H1 (cell line): ENCODE data around the gene TMEM63C. TPM values are rescaled to one million over a fixed set of nuclear protein-coding genes. Genes with fewer than 3 reads are reported as not detected.

ENCODE experiments used
- CHD7 ChIP-seq: fragments of 300-600 bp; sonication (generic); IDR thresholded peaks from 2 replicates; pipeline ENCODE4 v1.7.1; 2012; ENCODE audit warnings: low read length, moderate library complexity, mild to moderate bottlenecking, inconsistent platforms; ENCODE audit not compliant: insufficient replicate concordance
- EZH2 ChIP-seq: fragments of 200-600 bp; sonication (generic); IDR thresholded peaks from 2 replicates; pipeline ENCODE4 v1.7.1; 2012; ENCODE audit warnings: low read depth, mild to moderate bottlenecking, moderate library complexity, low read length, inconsistent platforms; ENCODE audit not compliant: severe bottlenecking
- NRF1 ChIP-seq: IDR thresholded peaks from 2 replicates; pipeline ENCODE4 v1.6.1; 2011; ENCODE audit warnings: mild to moderate bottlenecking, low read depth, low read length, improper control_type of control experiment
- SIN3A ChIP-seq, 2 experiments: IDR thresholded peaks in 1 of 2; conservative IDR thresholded peaks in 1 of 2; 2 replicates each; pipeline ENCODE4 v1.6.1; 2011 to 2012; ENCODE audit warnings: low read length in 2 of 2, improper control_type of control experiment in 1 of 2, low read depth in 1 of 2, mild to moderate bottlenecking in 1 of 2
- polyA plus RNA-seq, 7 experiments: library from polyadenylated mRNA; depleted of rRNA in 3 of 7; stranded (reverse) in 5 of 7; unstranded in 2 of 7; fragments of >200 nt in 5 of 7; fragments of 200-250 nt in 2 of 7; gene quantifications; 1 replicate in 5 of 7; 2 replicates in 1 of 7; 4 replicates in 1 of 7; pipeline versions ENCODE4 v1.2.1 to v1.2.3, GENCODE V29; 2011 to 2013; ENCODE audit warnings: missing spikeins in 2 of 7, mixed read lengths in 2 of 7
- total RNA-seq: library from RNA; stranded (reverse); fragmentation: NEBNext Ultra II Directional; extraction: Animal tissue kit (Norgen Biotek cat#: 25700); gene quantifications from 2 replicates; pipeline ENCODE4 v1.2.1, GENCODE V29; 2021
- TF ChIP-seq, protein P1 (sequence below): IDR thresholded peaks from 2 replicates; pipeline ENCODE4 v1.6.1; 2012; ENCODE audit warnings: inconsistent platforms

Gene TMEM63C
- total and polyA plus RNA-seq, 2 of the 8 experiments (the other 6 are each of a cell fraction or from before 2014, with no cell fraction given): 3.0 to 7.6 TPM

- TF ChIP-seq CHD7: no peak
- TF ChIP-seq EZH2: no peak
- no peak for TF ChIP-seq SIN3A (conservative IDR thresholded peaks at IDR 0.05 in 1 of 2, IDR thresholded peaks at IDR 0.05 in 1 of 2; ENCODE audit: low read depth in 1 of 2, low read length in 2 of 2)
- TF ChIP-seq, protein P1, sequence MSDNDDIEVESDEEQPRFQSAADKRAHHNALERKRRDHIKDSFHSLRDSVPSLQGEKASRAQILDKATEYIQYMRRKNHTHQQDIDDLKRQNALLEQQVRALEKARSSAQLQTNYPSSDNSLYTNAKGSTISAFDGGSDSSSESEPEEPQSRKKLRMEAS: no peak
- no peak for TF ChIP-seq NRF1
These were observed 92.2 kb downstream of the TMEM63C start (continued) for GRCh38 chr14:77273796-77274195.
